GM18909 (cell line): ENCODE measurements around the gene ZBTB40.

Source experiments
- ATAC-seq: cut with Tn5 transposase; IDR thresholded peaks from one replicate; pipeline ENCODE4 v1.9.1; 2021; ENCODE audit warnings: mild to moderate bottlenecking; ENCODE audit not compliant: unreplicated experiment, poor library complexity

Gene ZBTB40

GRCh38 chr1:22428672-22429071, 23.0 kb upstream of the ZBTB40 start:
- ATAC-seq, result no peak

- ATAC-seq, result no peak
These were observed 19.7 kb upstream of the ZBTB40 start for GRCh38 chr1:22431965-22432364.

- ATAC-seq, result no peak
These were observed 16.9 kb upstream of the ZBTB40 start for GRCh38 chr1:22434717-22435116.

GRCh38 chr1:22436948-22437347, 14.7 kb upstream of the ZBTB40 start:
- no peak for ATAC-seq

GRCh38 chr1:22437573-22437972, 14.1 kb upstream of the ZBTB40 start:
- ATAC-seq, result no peak

- ATAC-seq, result no peak
These were observed 11.1 kb upstream of the ZBTB40 start for GRCh38 chr1:22440582-22440981.

GRCh38 chr1:22442212-22442894, 9.3 kb upstream of the ZBTB40 start:
- no peak for ATAC-seq

- ATAC-seq, result no peak
These were observed 8.3 kb upstream of the ZBTB40 start for GRCh38 chr1:22443332-22443731.

GRCh38 chr1:22444856-22445255, 6.8 kb upstream of the ZBTB40 start:
- ATAC-seq, result no peak

GRCh38 chr1:22447621-22448111, 4.0 kb upstream of the ZBTB40 start:
- no peak for ATAC-seq

- no peak for ATAC-seq
These were observed 2.0 kb upstream of the ZBTB40 start for GRCh38 chr1:22449636-22450035.

- no peak for ATAC-seq
These were observed 1.2 kb upstream of the ZBTB40 start for GRCh38 chr1:22450351-22451021.

- peak; percentile 30 for ATAC-seq
These were observed 868 bp downstream of the ZBTB40 start for GRCh38 chr1:22452481-22452957.

GRCh38 chr1:22453181-22453580, 1.5 kb downstream of the ZBTB40 start:
- no peak for ATAC-seq

GRCh38 chr1:22454476-22455056, 2.9 kb downstream of the ZBTB40 start:
- ATAC-seq, result no peak

GRCh38 chr1:22457345-22457744, 5.7 kb downstream of the ZBTB40 start:
- ATAC-seq, result no peak

- no peak for ATAC-seq
These were observed 6.2 kb downstream of the ZBTB40 start for GRCh38 chr1:22457836-22458235.

- no peak for ATAC-seq
These were observed 9.4 kb downstream of the ZBTB40 start for GRCh38 chr1:22461100-22461499.

- no peak for ATAC-seq
These were observed 10.3 kb downstream of the ZBTB40 start for GRCh38 chr1:22461678-22462527.

GRCh38 chr1:22462928-22463327, 11.3 kb downstream of the ZBTB40 start:
- no peak for ATAC-seq
